Heart left ventricle (tissue), 16 donors: ENCODE data around the gene GNG7. TPM values are rescaled to one million over a fixed set of nuclear protein-coding genes. Genes with fewer than 3 reads are reported as not detected.
"Not testable (repeated sequence)": the region's sequence is repeated elsewhere in the genome, so short reads cannot be mapped to it uniquely, and the experiment has no call there.

Experiments used
- ATAC-seq, 4 donors: fragments of 200-7000 bp; cut with Tn5 transposase; one replicate each; pipeline ENCODE4 v1.9.1; 2020 to 2022; ENCODE audit warnings: moderate library complexity in 4 of 4, mild to moderate bottlenecking in 3 of 4, moderate number of reproducible peaks in 1 of 4
- DNase-seq, 5 donors: peaks; one replicate each; pipeline ENCODE4 v3.0.0-alpha.2; 2020
- H3K27ac ChIP-seq, 12 donors: fragments of 200-600 bp; sonication (generic) in 4 of 12; one replicate each; pipeline versions ENCODE4 v1.5.0 to v1.8.0; 2016 to 2022; ENCODE audit warnings: mild to moderate bottlenecking in 2 of 12
- H3K27me3 ChIP-seq, 9 donors: fragments of 200-600 bp; sonication (generic) in 2 of 9; one replicate each; pipeline versions ENCODE4 v1.5.1 to v1.8.0; 2016 to 2022; ENCODE audit warnings: mild to moderate bottlenecking in 3 of 9
- H3K36me3 ChIP-seq, 9 donors: fragments of 200-600 bp; sonication (generic) in 2 of 9; one replicate each; pipeline versions ENCODE4 v1.5.0 to v1.8.0; 2018 to 2022; ENCODE audit warnings: mild to moderate bottlenecking in 2 of 9
- H3K4me1 ChIP-seq, 12 donors: fragments of 200-600 bp; sonication (generic) in 4 of 12; one replicate each; pipeline versions ENCODE4 v1.5.0 to v1.8.0; 2016 to 2022; ENCODE audit warnings: mild to moderate bottlenecking in 3 of 12
- H3K4me3 ChIP-seq, 12 donors: fragments of 200-600 bp; sonication (generic) in 4 of 12; one replicate each; pipeline versions ENCODE4 v1.5.0 to v1.8.0; 2017 to 2022; ENCODE audit warnings: mild to moderate bottlenecking in 9 of 12, moderate library complexity in 4 of 12
- H3K9me3 ChIP-seq, 12 donors: fragments of 200-600 bp; sonication (generic) in 4 of 12; one replicate each; pipeline versions ENCODE4 v1.5.0 to v1.8.0; 2016 to 2022; ENCODE audit warnings: mild to moderate bottlenecking in 1 of 12
- POLR2A ChIP-seq, 2 donors: fragments of 450-650 bp; IDR thresholded peaks; one replicate each; pipeline ENCODE4 v1.6.1; 2017; ENCODE audit warnings: antibody characterized with exemption in 2 of 2, mild to moderate bottlenecking in 2 of 2, moderate library complexity in 2 of 2
- WGBS, 4 donors: extraction: QIAGEN DNeasy Blood & Tissue Kit in 2 of 4; methylation state at CpG; one replicate each; pipeline versions ENCODE4 v1.1.5 to v1.1.7; 2013 to 2018; 5-methylcytosine and 5-hydroxymethylcytosine counted together
- intact Hi-C, 10 donors: fragments of 100-400 bp; cut with DNase I; formaldehyde crosslinking; loops; one replicate each; pipeline versions ENCODE4 v1.11.1 to v1.14.2; 2022
- polyA plus RNA-seq, 2 donors: library from polyadenylated mRNA; stranded (reverse); fragments of 200-250 nt; gene quantifications; one replicate each; pipeline ENCODE4 v1.2.3, GENCODE V29; 2013
- total RNA-seq, 9 donors: library from RNA; depleted of rRNA in 2 of 9; stranded (reverse); fragments of >200 nt in 2 of 9; fragmentation: NEBNext Ultra II Directional in 3 of 9; extraction: Animal tissue kit (Norgen Biotek cat#: 25700) in 3 of 9; gene quantifications; one replicate each; pipeline versions ENCODE4 v1.1.0 to v1.2.4, GENCODE V29; 2016 to 2023
- TF ChIP-seq, protein P1 (sequence below), 12 donors: fragments of 200-600 bp; sonication (generic) in 4 of 12; IDR thresholded peaks; one replicate each; pipeline versions ENCODE4 v1.5.0 to v1.8.0; 2018 to 2022; ENCODE audit warnings: antibody characterized with exemption in 12 of 12, mild to moderate bottlenecking in 5 of 12
- donor health status: ischemic (EF 13 %, LVEDD 7.1; RV severe dilation, severe dysfunction).
- donor health status: healthy with polysubstance abuse.
- donor health status: DM: no; HTN: yes; CAD: no.
- donor health status: DM: no; HTN: no; CAD: no.
- donor health status: ischemic (EF 25% LVEDD 6.9; RV normal size, moderate dysfunction).
- donor health status: ischemic (EF 25% LVEDD 5.7; RV mildly dilated, moderate dysfunction).
- donor health status: healthy.
- donor health status: DM: yes; HTN: yes; CAD: no.
- donor health status: ischemic (EF 35%, LVEDD 5.7; RV mildly dilated, moderate dysfunction).
- donor health status: nonischemic (EF 11% LVEDD 7.7; RV severe dilation, severe dysfunction).
- donor health status: DM: yes; HTN: yes; CAD: no.
- donor health status: PGD.
- donor health status: ischemic (EF 29% LVEDD 5.4; RV normal size, mild dysfunction).
- donor health status: nonischemic (EF 23%, LVEDD 6.1; RV moderate dilation, normal function).

GNG7 gene
- total and polyA plus RNA-seq, 11 donors, result 11.7 to 46.4 (median 24.0) TPM

- peaks cover 0 to 4% (median 0%) of the 10 kb centered on the region in 12 donors for H3K9me3 ChIP-seq
- intact Hi-C loops, result loop anchor here in 4 of 10 donors (2.0 to 10.0 kb wide), 4 partner anchors 89 to 219 kb away; partner anchors contain the start of genes SLC39A3 (in 1 of the 4) and ZNF556 (in 1 of the 4)
- peaks cover 0 to 2% (median 0%) of the 10 kb centered on the region in 9 donors for H3K27me3 ChIP-seq
- DNase-seq (no peak), ATAC-seq (no peak)
- H3K27ac ChIP-seq, result no peak overlapping the region
- no peaks in the 10 kb centered on the region for H3K36me3 ChIP-seq
- TF ChIP-seq, protein P1, sequence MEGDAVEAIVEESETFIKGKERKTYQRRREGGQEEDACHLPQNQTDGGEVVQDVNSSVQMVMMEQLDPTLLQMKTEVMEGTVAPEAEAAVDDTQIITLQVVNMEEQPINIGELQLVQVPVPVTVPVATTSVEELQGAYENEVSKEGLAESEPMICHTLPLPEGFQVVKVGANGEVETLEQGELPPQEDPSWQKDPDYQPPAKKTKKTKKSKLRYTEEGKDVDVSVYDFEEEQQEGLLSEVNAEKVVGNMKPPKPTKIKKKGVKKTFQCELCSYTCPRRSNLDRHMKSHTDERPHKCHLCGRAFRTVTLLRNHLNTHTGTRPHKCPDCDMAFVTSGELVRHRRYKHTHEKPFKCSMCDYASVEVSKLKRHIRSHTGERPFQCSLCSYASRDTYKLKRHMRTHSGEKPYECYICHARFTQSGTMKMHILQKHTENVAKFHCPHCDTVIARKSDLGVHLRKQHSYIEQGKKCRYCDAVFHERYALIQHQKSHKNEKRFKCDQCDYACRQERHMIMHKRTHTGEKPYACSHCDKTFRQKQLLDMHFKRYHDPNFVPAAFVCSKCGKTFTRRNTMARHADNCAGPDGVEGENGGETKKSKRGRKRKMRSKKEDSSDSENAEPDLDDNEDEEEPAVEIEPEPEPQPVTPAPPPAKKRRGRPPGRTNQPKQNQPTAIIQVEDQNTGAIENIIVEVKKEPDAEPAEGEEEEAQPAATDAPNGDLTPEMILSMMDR (IDR thresholded peaks at IDR 0.05), result no peak
- TF ChIP-seq POLR2A (IDR thresholded peaks at IDR 0.05), result no peak
- 70 to 86% (median 77%) methylated on average over 8 to 9 of the region's 9 CpGs for WGBS, 4 donors
- H3K4me1 ChIP-seq, result peaks cover 0 to 7% (median 0%) of the 10 kb centered on the region in 12 donors
- H3K4me3 ChIP-seq, result no peak overlapping the region
Observed at GRCh38 chr19:2653218-2653617, 49.3 kb downstream of the GNG7 start.

DNA sequence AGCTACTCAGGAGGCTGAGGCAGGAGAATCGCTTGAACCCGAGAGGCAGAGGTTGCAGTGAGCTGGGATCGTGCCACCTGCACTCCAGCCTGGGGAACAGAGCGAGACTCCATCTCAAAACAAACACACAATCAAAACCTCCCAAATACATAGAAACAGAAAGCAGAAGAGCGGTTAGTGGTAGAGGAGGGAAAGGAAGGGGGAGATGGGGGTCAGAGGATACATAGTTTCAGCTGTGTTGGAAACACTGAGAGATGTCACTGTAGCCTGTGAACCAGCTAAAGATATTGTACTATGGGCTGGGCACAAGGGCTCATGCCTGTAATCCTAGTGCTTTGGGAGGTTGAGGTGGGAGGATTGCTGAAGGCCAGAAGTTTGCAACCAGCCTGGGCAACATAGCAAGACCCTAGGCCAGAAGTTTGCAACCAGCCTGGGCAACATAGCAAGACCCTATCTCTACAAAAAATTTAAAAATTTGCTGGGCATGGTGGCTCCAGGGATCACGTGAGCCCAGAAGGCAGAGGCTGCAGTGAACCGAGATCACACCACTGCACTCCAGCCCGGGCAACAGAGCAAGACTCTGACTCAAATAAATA is 49.9 kb downstream of the GNG7 start:
- Histone ChIP-seq H3K4me3 (no peak overlapping the region), H3K4me1 (peaks cover 0 to 7% (median 0%) of the 10 kb centered on the region in 12 donors), H3K27me3 (peaks cover 0 to 2% (median 0%) of the 10 kb centered on the region in 9 donors), H3K27ac (no peak overlapping the region), H3K36me3 (no peaks in the 10 kb centered on the region), H3K9me3 (peaks cover 0 to 4% (median 0%) of the 10 kb centered on the region in 12 donors)
- TF ChIP-seq POLR2A (IDR thresholded peaks at IDR 0.05), result no peak
- TF ChIP-seq, protein P1 (IDR thresholded peaks at IDR 0.05), result no peak
- DNase-seq, result no peak
- 88 to 95% (median 94%) methylated on average over 8 of the region's 8 CpGs for WGBS, 4 donors
- no peak for ATAC-seq
- intact Hi-C loops, result loop anchor here in 4 of 10 donors (2.0 to 10.0 kb wide), 4 partner anchors 90 to 220 kb away; partner anchors contain the start of genes SLC39A3 (in 1 of the 4) and ZNF556 (in 1 of the 4)

- intact Hi-C loops, result loop anchor here in 3 of 10 donors (5.0 to 10.0 kb wide), 3 partner anchors 91 to 221 kb away; partner anchors contain the start of genes SLC39A3 (in 1 of the 3) and ZNF556 (in 1 of the 3)
- ATAC-seq, H3K9me3 ChIP-seq, H3K4me3 ChIP-seq, H3K4me1 ChIP-seq, DNase-seq, H3K36me3 ChIP-seq, H3K27me3 ChIP-seq: not testable (repeated sequence)
- 57 to 73% (median 63%) methylated on average over 7 of the region's 7 CpGs for WGBS, 4 donors
- H3K27ac ChIP-seq, result peak overlapping the region in 1 of 12 donors; percentile 33
Observed at GRCh38 chr19:2651002-2651733, 51.3 kb downstream of the GNG7 start.

DNA sequence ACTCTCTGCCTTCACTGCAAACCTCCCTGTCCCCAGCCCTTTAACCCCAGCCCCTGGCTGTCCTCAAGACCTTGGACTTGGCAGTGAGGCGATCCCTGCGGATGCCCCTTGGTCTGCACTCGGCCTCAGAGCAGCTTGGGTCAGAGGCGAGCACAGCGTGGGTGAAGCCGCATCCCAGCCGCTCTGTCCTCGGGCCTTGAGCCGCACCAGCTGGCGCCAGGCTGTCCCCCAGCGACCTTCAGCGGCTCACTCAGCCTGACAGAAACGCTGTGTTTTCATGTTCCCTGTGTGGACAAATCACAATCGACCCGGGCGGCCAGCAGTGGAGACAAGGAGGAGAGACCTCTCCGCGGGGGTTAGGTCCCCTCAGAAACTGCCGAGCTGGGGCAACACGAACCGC is 52.0 kb downstream of the GNG7 start:
- no peak overlapping the region for H3K4me3 ChIP-seq
- 63 to 83% (median 78%) methylated on average over 15 to 21 of the region's 21 CpGs for WGBS, 4 donors
- H3K27me3 ChIP-seq, result peaks cover 0 to 2% (median 0%) of the 10 kb centered on the region in 9 donors
- DNase-seq, result peak in 3 of 5 donors; percentile 56 to 77 (median 66)
- peaks cover 0 to 7% (median 0%) of the 10 kb centered on the region in 12 donors for H3K4me1 ChIP-seq
- H3K27ac ChIP-seq, result peak overlapping the region in 1 of 12 donors; percentile 33
- peaks cover 0 to 4% (median 0%) of the 10 kb centered on the region in 12 donors for H3K9me3 ChIP-seq
- TF ChIP-seq, protein P1 (IDR thresholded peaks at IDR 0.05), result no peak
- TF ChIP-seq POLR2A (IDR thresholded peaks at IDR 0.05), result no peak
- intact Hi-C loops, result loop anchor here in 3 of 10 donors (5.0 to 10.0 kb wide), 3 partner anchors 92 to 222 kb away; partner anchors contain the start of genes SLC39A3 (in 1 of the 3) and ZNF556 (in 1 of the 3)
- ATAC-seq, result peak; percentile 31 to 66 (median 42)
- no peaks in the 10 kb centered on the region for H3K36me3 ChIP-seq
